Left renal pelvis (tissue), 4 donors: ENCODE results near the gene DNAH3. TPM values are rescaled to one million over a fixed set of nuclear protein-coding genes. Genes with fewer than 3 reads are reported as not detected.
"Not testable (repeated sequence)": the region's sequence is repeated elsewhere in the genome, so short reads cannot be mapped to it uniquely, and the experiment has no call there.

ENCODE experiments used
- DNase-seq, 4 donors: peaks; one replicate each; pipeline ENCODE4 v3.0.0-alpha.2; 2013; ENCODE audit warnings: low read depth in 4 of 4, low spot score in 3 of 4
- polyA plus RNA-seq, 4 donors: library from polyadenylated mRNA; unstranded; fragments of 120-200 nt; gene quantifications; one replicate each; pipeline ENCODE4 v1.2.1, GENCODE V29; 2013; ENCODE audit not compliant: insufficient read length in 4 of 4

Gene DNAH3
- polyA plus RNA-seq, 4 donors: 0.26 to 0.96 (median 0.40) TPM

DNA sequence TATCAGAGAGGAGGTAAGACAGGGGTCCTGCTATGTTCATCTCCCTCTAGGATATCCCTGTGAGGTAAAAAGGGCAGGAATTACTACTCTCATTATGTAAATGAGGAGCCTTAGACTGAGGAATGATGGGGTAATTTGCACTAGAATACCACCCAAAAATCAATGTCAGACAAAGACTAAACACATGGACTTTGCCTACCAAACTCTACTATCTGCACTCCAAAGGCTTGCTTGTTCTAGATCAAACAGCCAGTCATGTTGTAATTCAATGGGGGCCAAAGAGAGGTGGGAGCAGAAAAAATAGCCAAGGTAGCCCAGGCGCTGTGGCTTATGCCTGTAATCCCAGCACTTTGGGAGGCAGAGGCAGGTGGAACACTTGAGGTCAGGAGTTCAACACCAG is 129.3 kb downstream of the DNAH3 start:
- no peak for DNase-seq

DNA sequence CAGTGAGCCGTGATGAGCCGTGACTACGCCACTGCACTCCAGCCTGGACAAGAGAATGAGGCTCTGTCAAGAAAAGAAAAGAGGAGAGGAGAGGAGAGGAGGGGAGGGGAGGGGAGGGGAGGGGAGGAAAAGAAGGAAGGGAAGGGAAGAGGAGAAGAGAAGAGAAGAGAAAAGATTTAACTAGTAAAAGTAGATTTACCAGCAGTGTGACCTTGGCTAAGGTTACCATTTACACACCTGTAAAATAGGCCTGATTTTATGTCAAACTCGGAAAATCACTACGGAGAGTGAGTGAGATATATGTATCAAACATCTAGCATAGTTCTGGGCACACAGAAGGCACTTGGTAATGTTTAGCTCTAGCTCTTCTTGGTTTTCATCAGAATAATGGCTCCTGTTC is 140.8 kb downstream of the DNAH3 start:
- DNase-seq: no peak

DNA sequence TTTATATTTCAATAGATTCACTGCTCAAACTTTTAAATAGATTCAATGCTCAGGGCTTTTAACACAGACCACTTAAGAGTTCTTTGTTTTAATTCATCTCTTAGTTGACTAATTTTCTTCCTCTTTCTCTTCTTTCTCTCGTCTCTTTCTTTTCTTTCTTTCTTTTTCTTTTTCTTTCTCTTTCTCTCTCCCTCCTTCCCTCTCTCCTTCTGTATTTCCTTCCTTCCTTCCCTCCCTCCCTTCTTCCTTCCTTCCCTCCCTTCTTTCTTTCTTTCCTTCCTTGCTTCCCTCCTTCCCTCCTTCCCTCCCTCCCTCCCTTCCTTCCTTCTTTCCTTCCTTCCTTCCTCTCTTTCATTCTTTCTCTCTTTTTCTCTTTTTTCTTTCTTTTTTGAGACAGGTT is 145.6 kb downstream of the DNAH3 start:
- no peak for DNase-seq

DNA sequence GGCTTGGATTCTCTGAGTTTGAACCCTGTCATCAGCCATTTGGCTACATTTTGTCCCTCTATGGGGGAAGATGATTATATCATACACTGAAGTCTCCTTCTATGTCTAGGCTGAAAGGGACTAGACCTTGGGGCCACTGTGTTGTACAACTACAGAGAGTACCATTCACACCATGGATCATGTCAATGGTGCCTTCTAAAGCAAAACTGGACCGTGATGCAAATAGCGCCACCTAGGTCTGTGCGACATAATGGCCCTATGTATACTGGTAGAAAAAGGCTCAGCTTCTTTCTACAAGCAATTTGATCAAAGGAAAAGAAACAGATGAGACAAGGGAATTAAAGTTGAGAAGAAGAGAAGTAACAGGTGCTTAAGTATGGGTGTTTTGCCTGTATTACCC is 149.4 kb downstream of the DNAH3 start:
- no peak for DNase-seq

GRCh38 chr16:20997147-20997546 is 153.5 kb downstream of the DNAH3 start:
- DNase-seq: no peak

DNA sequence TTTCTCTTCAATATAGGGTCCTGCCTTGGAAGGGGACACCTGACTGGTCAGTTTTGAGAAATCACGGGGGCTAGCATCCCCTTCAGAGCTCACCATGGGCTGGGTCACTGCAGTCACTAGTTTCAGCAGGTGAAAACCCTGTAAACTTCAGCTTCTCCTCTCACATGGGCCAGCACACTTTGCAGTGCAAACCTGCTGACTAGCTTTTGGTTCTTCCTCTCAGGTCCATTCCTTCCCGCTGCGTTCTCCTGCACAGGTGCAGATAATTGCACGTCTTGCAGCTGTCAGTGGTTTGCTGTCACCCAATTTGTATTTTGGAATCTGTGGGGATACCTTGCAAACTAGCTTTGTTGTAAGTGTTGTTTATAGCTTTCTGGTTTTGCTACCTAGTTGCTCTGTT is 154.9 kb downstream of the DNAH3 start:
- DNase-seq: no peak

DNA sequence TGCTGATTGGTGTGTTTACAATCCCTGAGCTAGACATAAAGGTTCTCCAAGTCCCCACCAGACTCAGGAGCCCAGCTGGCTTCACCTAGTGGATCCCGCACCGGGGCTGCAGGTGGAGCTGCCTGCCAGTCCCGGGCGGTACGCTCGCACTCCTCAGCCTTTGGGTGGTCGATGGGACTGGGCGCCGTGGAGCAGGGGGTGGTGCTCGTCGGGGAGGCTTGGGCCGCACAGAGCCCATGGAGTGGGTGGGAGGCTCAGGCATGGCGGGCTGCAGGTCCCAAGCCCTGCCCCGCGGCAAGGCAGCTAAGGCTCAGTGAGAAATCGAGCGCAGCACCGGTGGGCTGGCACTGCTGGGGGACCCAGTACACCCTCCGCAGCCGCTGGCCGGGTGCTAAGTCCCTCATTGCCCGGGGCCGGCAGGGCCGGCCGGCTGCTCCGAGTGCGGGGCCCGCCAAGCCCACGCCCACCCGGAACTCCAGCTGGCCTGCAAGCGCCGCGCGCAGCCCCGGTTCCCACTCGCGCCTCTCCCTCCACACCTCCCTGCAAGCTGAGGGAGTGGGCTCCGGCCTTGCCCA is 161.1 kb downstream of the DNAH3 start:
- not testable (repeated sequence) for DNase-seq

DNA sequence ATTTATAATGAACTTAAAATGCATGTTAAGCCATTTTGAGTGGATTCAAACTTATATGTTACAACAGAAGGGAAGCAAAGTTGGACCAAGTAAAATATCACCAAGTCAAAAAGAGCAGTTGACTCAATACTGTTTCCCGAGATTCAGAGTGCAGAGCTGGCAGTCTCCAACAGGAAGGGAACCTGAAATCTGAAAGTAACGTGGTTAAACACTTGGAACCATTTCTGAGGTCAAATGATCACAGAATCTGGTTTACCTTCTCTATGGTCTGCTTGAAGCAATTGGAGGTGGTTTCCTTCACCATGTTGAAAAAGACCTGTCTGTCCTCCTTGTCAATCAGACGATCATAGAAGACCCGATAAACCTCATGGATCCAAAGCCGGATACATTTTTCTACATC is 163.6 kb downstream of the DNAH3 start:
- DNase-seq: no peak

DNA sequence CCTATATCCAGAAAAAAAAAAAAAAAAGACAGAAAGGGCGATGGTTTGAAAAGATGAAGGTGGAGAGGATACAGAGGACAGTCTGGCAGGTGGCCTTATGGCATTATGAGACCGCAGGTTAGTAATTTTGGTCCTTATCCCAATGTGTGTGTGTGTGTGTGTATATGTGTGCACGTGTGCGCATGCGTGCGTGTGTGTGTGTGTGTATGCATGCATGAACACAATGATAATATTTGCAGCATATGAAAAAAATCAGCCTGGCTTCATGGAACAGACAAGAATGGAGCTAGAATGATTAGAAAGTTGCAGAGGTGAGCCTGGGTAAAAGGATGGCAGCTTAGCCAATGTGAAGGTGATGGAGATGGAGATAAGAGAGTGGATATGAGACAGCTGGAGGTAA is 166.6 kb downstream of the DNAH3 start:
- no peak for DNase-seq

- no peak for DNase-seq
These were observed 174.1 kb downstream of the DNAH3 start for GRCh38 chr16:20976576-20976975.

DNA sequence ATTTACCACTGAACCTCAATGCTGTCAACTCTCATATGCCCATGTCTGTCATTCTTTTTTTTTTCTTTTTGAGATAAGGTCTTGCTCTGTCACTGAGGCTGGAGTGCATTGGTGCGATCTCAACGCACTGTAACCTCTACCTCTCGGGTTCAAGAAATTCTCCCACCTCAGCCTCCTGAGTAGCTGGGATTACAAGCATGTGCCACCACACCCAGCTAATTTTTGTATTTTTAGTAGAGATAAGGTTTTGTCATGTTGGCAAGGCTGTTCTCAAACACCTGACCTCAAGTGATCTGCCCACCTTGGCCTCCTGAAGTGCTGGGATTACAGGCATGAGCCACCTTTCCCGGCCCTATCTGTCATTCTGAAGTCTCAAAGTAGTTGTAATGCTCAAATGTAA is 177.4 kb downstream of the DNAH3 start:
- not testable (repeated sequence) for DNase-seq

GRCh38 chr16:20971401-20971800 is 179.2 kb downstream of the DNAH3 start:
- DNase-seq: peak in 1 of 4 donors; percentile 29

- DNase-seq: no peak
These were observed 181.3 kb downstream of the DNAH3 start for GRCh38 chr16:20969386-20969785.

- DNase-seq: no peak
These were observed 181.9 kb downstream of the DNAH3 start for GRCh38 chr16:20968765-20969164.

DNA sequence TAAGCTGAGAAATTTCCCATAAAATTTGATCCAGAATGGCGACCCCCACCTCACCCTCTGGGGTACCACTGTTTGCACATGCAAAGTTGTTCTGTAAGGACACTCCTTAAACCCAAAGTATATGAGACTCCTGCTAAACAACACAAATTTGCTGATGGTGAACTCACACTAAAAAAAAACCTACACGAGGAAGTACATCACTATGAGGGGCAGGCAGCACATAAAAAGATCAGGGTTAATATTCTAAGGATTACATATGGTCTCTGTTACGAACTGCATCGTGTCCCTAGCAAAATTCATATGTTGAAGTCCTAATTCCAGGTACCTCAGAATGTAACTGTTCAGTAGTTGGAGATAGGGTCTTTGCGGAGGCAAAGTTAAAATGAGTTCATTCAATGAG is 189.7 kb downstream of the DNAH3 start:
- no peak for DNase-seq

- no peak for DNase-seq
These were observed 193.5 kb downstream of the DNAH3 start for GRCh38 chr16:20957153-20957552.

- DNase-seq: peak in 2 of 4 donors; percentile 24 to 44
These were observed 194.3 kb downstream of the DNAH3 start for GRCh38 chr16:20956319-20956718.

- no peak for DNase-seq
These were observed 196.1 kb downstream of the DNAH3 start for GRCh38 chr16:20954574-20954973.

DNA sequence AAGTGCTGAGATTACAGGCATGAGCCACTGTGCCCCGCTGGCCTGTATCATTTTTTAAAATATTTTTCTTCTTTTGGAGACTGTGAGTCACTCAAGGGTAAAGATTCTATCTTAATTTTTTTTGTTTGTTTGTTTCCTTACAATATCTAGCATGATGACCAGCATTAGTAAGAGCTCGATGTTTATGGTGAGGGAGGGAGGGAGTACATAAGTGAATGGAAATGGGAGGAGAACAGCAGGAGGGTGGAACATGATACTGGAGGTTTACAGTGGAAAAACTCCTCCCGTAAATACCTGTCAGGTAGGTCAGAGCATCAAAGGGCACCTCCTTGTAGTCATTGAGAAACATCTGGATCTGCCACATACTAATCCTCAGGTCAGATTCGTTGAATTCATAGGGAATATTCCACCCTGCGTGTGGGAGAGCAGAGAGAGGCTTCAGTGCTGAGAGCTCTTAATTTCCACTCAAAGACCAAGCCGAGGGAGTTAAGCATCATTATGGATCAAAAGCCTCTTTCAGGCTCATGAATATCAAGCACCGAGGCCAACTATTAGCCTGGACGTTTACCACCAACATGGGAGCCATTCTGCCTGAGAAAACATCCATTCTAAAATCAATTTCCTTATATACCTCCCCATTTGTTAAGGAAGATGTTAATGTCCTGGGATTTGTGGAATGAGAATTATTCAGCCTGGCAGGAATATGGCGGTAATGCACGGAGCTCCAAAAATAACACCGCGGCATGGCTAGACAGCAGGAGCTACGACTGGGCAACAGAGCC is 198.3 kb downstream of the DNAH3 start:
- no peak for DNase-seq

DNA sequence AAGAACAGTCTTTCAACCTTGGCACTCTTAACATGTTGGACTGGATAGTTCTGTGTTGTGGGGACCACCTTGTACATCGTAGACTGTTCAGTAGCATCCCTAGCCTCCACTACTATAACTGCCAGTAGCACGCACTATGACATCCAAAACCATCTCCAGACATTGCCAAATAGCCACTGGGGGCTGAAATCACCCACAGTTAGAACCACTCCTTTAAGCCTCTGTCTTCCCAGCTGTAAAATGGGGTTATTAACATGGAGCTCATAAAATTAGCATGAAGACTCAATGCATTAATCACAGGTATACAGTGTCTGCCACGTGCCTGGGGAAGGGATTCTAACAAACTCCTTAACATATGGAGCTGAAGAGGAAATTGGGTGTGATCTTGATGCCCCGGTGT is 200.4 kb downstream of the DNAH3 start:
- DNase-seq: no peak

DNA sequence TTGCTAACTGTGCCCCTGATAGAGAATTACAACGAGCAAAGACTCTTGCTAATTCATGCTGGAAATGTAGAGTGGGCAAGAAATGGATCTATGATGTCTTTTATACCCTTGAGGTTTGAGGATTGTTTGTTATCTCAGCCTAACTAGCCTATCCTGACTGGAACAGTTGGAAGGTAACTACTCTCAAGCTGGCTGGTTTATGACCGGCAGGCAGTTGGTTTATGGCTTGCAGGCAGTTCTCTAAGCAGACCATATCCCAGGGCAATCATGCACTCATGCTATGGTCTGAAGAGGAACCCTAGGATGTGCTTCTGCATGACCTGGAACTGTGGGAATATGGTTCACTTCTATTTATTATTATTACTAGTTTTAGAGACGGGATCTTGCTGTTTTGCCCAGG is 201.0 kb downstream of the DNAH3 start:
- no peak for DNase-seq

GRCh38 chr16:20948444-20948843 is 202.2 kb downstream of the DNAH3 start:
- DNase-seq: no peak
